PC-3 (cell line): Measurements from ENCODE around the gene FN1. TPM values are rescaled to one million over a fixed set of nuclear protein-coding genes. Genes with fewer than 3 reads are reported as not detected.

Source experiments
- ATAC-seq: fragments of 200-7000 bp; cut with Tn5 transposase; 2 replicates; pipeline ENCODE4 v1.9.1; 2020; ENCODE audit warnings: mild to moderate bottlenecking, moderate library complexity
- BruUV-seq: library from RNA; stranded (reverse); fragments of 400-500 nt; replicated peaks from 2 replicates; lab custom pipeline; 2021; lab: Mats Ljungman, UMichigan
- CTCF ChIA-PET: fragments of 300-600 bp; sonication (Branson Sonifier 250); formaldehyde crosslinking; loops from one replicate; lab custom pipeline; 2022; ENCODE audit warnings: antibody characterized with exemption; lab: Charles Lee
- POLR2A ChIA-PET: fragments of 300-600 bp; sonication (Branson Sonifier 250); formaldehyde crosslinking; loops from one replicate; lab custom pipeline; 2022; ENCODE audit warnings: antibody characterized with exemption; ENCODE audit not compliant: unreplicated experiment; lab: Charles Lee
- DNase-seq: peaks from one replicate; pipeline ENCODE4 v3.0.0-alpha.2; 2015
- H2AFZ ChIP-seq: fragments of 300-600 bp; sonication (generic); 2 replicates; pipeline ENCODE4 v1.6.0; 2016; ENCODE audit warnings: antibody characterized with exemption, low read length
- H3F3A ChIP-seq: fragments of 300-600 bp; sonication (generic); one replicate; pipeline ENCODE4 v1.6.0; 2017; ENCODE audit warnings: antibody characterized with exemption, low read length, control low read depth, mild to moderate bottlenecking; ENCODE audit not compliant: unreplicated experiment
- H3K27ac ChIP-seq: fragments of 300-600 bp; sonication (generic); 2 replicates; pipeline ENCODE4 v1.5.1; 2016; ENCODE audit warnings: mild to moderate bottlenecking, low read length
- H3K27me3 ChIP-seq: fragments of 300-600 bp; sonication (generic); 2 replicates; pipeline ENCODE4 v1.6.1; 2016; ENCODE audit warnings: low read length, mixed read lengths
- H3K36me3 ChIP-seq: fragments of 300-600 bp; sonication (generic); 2 replicates; pipeline ENCODE4 v1.6.1; 2016; ENCODE audit warnings: low read depth, mixed run types, low read length, mixed read lengths
- H3K4me1 ChIP-seq: fragments of 300-600 bp; sonication (generic); 2 replicates; pipeline ENCODE4 v1.5.1; 2016; ENCODE audit warnings: low read length; ENCODE audit not compliant: insufficient read depth
- H3K4me2 ChIP-seq: fragments of 300-600 bp; sonication (generic); 2 replicates; pipeline ENCODE4 v1.6.0; 2016; ENCODE audit warnings: low read length
- H3K4me3 ChIP-seq: fragments of 300-600 bp; sonication (generic); 2 replicates; pipeline ENCODE4 v1.5.1; 2016; ENCODE audit warnings: mild to moderate bottlenecking, low read length, mixed read lengths
- H3K79me2 ChIP-seq: fragments of 300-600 bp; sonication (generic); 2 replicates; pipeline ENCODE4 v1.6.1; 2017; ENCODE audit warnings: low read length, mixed read lengths
- H3K9ac ChIP-seq: fragments of 300-600 bp; sonication (generic); 2 replicates; pipeline ENCODE4 v1.6.0; 2016; ENCODE audit warnings: mild to moderate bottlenecking, low read length
- H3K9me2 ChIP-seq: fragments of 300-600 bp; sonication (generic); replicated peaks from 2 replicates; pipeline ENCODE4 v1.6.1; 2016; ENCODE audit warnings: mixed run types, low read length, mixed read lengths
- H3K9me3 ChIP-seq: fragments of 300-600 bp; sonication (generic); 2 replicates; pipeline ENCODE4 v1.6.1; 2016; ENCODE audit warnings: low read length, mixed read lengths
- H4K20me1 ChIP-seq: fragments of 300-600 bp; sonication (generic); 2 replicates; pipeline ENCODE4 v1.6.1; 2016; ENCODE audit warnings: low read length, mixed read lengths
- EZH2 ChIP-seq: fragments of 300-600 bp; sonication (generic); IDR thresholded peaks from one replicate; pipeline ENCODE4 v1.6.1; 2017; ENCODE audit warnings: antibody characterized with exemption, mild to moderate bottlenecking, low read length; ENCODE audit not compliant: unreplicated experiment
- EZH2phosphoT487 ChIP-seq: fragments of 300-600 bp; sonication (generic); IDR thresholded peaks from 2 replicates; pipeline ENCODE4 v1.6.1; 2018; ENCODE audit warnings: mild to moderate bottlenecking, antibody characterized with exemption, low read length, borderline replicate concordance
- intact Hi-C: fragments of 100-400 bp; cut with micrococcal nuclease; formaldehyde crosslinking; loops from 2 replicates; pipeline ENCODE4 v1.9.0; 2023
- total RNA-seq: library from RNA; depleted of rRNA; stranded (reverse); fragments of >200 nt; gene quantifications from 2 replicates; pipeline ENCODE4 v1.2.3, GENCODE V29; 2014
- TF ChIP-seq, protein P1 (sequence below): fragments of 300-600 bp; sonication (generic); conservative IDR thresholded peaks from 2 replicates; pipeline ENCODE4 v1.5.1; 2017; ENCODE audit warnings: antibody characterized with exemption, low read depth, mild to moderate bottlenecking, low read length

Gene FN1
- total RNA-seq, 1 experiment from 2014 or later: 220 TPM

DNA sequence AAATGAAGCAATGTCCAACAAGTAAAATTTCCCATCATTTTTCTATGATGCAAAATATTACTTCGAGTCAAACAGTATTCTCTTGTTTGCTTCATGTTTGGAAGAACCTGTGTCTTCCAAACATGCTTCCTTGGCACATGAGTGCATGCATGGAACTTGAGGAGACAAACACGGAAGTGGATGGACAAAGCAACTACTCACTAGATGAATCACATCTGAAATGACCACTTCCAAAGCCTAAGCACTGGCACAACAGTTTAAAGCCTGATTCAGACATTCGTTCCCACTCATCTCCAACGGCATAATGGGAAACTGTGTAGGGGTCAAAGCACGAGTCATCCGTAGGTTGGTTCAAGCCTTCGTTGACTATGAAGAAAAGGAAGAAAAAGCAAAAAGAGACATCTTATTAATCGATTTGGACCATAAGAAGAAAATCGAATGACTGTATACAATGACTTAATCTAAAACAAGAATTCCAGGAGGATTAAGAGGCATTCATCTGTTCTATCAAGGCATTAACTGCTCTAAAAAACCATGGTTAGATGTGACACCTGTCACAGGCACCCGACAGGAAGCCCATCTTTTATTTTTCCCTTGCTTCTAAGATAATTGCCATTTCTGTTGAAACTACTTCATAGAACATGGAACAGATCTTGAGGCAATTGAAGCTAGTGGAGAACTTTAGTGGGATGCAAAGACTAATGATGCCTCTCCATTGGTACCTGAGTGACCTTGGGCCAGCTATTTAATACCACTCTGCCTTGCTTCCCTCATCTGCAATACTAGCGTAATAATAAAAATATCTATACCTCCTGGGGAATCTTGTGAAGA lies 68.0 kb downstream of the FN1 start:
- no peaks in the 10 kb centered on the region for H3F3A ChIP-seq
- no peaks in the 10 kb centered on the region for H4K20me1 ChIP-seq
- no peaks in the 10 kb centered on the region for H3K27me3 ChIP-seq
- H3K4me3 ChIP-seq: no peak overlapping the region
- H3K4me2 ChIP-seq: no peak overlapping the region
- no peak for ATAC-seq
- H3K9me2 ChIP-seq: no peaks in the 10 kb centered on the region
- no peak overlapping the region for H2AFZ ChIP-seq
- TF ChIP-seq EZH2phosphoT487: no peak
- no peak for TF ChIP-seq EZH2
- TF ChIP-seq, protein P1, sequence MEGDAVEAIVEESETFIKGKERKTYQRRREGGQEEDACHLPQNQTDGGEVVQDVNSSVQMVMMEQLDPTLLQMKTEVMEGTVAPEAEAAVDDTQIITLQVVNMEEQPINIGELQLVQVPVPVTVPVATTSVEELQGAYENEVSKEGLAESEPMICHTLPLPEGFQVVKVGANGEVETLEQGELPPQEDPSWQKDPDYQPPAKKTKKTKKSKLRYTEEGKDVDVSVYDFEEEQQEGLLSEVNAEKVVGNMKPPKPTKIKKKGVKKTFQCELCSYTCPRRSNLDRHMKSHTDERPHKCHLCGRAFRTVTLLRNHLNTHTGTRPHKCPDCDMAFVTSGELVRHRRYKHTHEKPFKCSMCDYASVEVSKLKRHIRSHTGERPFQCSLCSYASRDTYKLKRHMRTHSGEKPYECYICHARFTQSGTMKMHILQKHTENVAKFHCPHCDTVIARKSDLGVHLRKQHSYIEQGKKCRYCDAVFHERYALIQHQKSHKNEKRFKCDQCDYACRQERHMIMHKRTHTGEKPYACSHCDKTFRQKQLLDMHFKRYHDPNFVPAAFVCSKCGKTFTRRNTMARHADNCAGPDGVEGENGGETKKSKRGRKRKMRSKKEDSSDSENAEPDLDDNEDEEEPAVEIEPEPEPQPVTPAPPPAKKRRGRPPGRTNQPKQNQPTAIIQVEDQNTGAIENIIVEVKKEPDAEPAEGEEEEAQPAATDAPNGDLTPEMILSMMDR: no peak
- CTCF ChIA-PET: no interaction called here
- intact Hi-C loops: no loop called here
- H3K9me3 ChIP-seq: no peaks in the 10 kb centered on the region
- peaks cover 72% of the 10 kb centered on the region for H3K36me3 ChIP-seq
- BruUV-seq: no TSS peak
- POLR2A ChIA-PET: no interaction called here
- no peaks in the 10 kb centered on the region for H3K79me2 ChIP-seq
- DNase-seq: no peak
- H3K4me1 ChIP-seq: no peaks in the 10 kb centered on the region
- H3K27ac ChIP-seq: no peak overlapping the region
- H3K9ac ChIP-seq: no peak overlapping the region

GRCh38 chr2:215366440-215367032 lies 69.3 kb downstream of the FN1 start:
- H3K4me2 ChIP-seq: no peak overlapping the region
- peaks cover 71% of the 10 kb centered on the region for H3K36me3 ChIP-seq
- H3K9ac ChIP-seq: no peak overlapping the region
- H3K4me1 ChIP-seq: no peaks in the 10 kb centered on the region
- H2AFZ ChIP-seq: no peak overlapping the region
- no peaks in the 10 kb centered on the region for H4K20me1 ChIP-seq
- no peak for ATAC-seq
- H3K9me3 ChIP-seq: no peaks in the 10 kb centered on the region
- no peaks in the 10 kb centered on the region for H3K9me2 ChIP-seq
- H3K4me3 ChIP-seq: no peak overlapping the region
- TF ChIP-seq EZH2phosphoT487: no peak
- TF ChIP-seq, protein P1: no peak
- TF ChIP-seq EZH2: no peak
- ChIA-PET POLR2A (no interaction called here), CTCF (no interaction called here)
- BruUV-seq: no TSS peak
- intact Hi-C loops: no loop called here
- no peak overlapping the region for H3K27ac ChIP-seq
- H3K79me2 ChIP-seq: no peaks in the 10 kb centered on the region
- H3F3A ChIP-seq: no peaks in the 10 kb centered on the region
- no peak for DNase-seq
- H3K27me3 ChIP-seq: no peaks in the 10 kb centered on the region

GRCh38 chr2:215365184-215365658 lies 70.6 kb downstream of the FN1 start:
- no peaks in the 10 kb centered on the region for H3K9me3 ChIP-seq
- H3K4me2 ChIP-seq: no peak overlapping the region
- intact Hi-C loops: no loop called here
- TF ChIP-seq EZH2phosphoT487: no peak
- no peak for TF ChIP-seq EZH2
- TF ChIP-seq, protein P1: no peak
- ChIA-PET POLR2A (no interaction called here), CTCF (no interaction called here)
- no peaks in the 10 kb centered on the region for H3K79me2 ChIP-seq
- no peaks in the 10 kb centered on the region for H3F3A ChIP-seq
- no peak overlapping the region for H3K9ac ChIP-seq
- DNase-seq (no peak), ATAC-seq (no peak)
- no peaks in the 10 kb centered on the region for H3K27me3 ChIP-seq
- H3K4me3 ChIP-seq: no peak overlapping the region
- H3K36me3 ChIP-seq: peaks cover 76% of the 10 kb centered on the region
- no peaks in the 10 kb centered on the region for H3K9me2 ChIP-seq
- no peaks in the 10 kb centered on the region for H3K4me1 ChIP-seq
- no TSS peak for BruUV-seq
- H2AFZ ChIP-seq: no peak overlapping the region
- H3K27ac ChIP-seq: no peak overlapping the region
- no peaks in the 10 kb centered on the region for H4K20me1 ChIP-seq
